Measurements from ENCODE around the gene APH1B. TPM values are rescaled to one million over a fixed set of nuclear protein-coding genes. Genes with fewer than 3 reads are reported as not detected.

APH1B gene
- total and polyA plus RNA-seq, 9 donors: 9.1 to 25.2 (median 20.0) TPM

DNA sequence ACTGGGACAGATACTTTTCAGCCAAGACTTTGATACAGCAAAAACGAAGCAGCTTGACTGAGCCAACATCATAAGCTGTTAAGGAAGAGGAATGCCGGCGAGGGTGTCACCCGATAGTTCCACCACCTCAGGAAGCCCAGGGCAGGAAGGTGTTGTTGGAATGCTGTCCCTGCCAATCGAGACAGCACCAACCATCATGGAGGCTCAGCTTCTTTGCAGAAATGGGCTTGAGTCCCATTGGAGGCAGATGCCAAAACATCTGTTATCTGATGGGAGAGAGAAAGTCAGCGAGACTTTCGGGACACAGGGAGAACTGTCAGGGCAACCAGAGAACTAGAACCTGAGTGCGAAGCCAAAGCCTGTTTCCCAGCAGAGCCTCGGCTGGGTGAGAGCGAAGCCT lies 53.5 kb downstream of the APH1B start:
- WGBS, 3 donors: 84 to 92% (median 90%) methylated on average over 10 of the region's 10 CpGs
- Histone ChIP-seq H3K9me3 (no peaks in the 10 kb centered on the region), H3K4me3 (no peak overlapping the region), H3K27me3 (no peaks in the 10 kb centered on the region), H3K36me3 (no peaks in the 10 kb centered on the region), H3K27ac (no peak overlapping the region), H3K4me1 (ENCODE audit: insufficient read depth) (no peaks in the 10 kb centered on the region)
- no peak for TF ChIP-seq EP300 (IDR thresholded peaks at IDR 0.05)
- TF ChIP-seq POLR2A (IDR thresholded peaks at IDR 0.05): no peak
- no peak for DNase-seq
- intact Hi-C loops (cut with DNase I): no loop called here

- H3K36me3 ChIP-seq: no peaks in the 10 kb centered on the region
- no peaks in the 10 kb centered on the region for H3K27me3 ChIP-seq
- H3K9me3 ChIP-seq: no peaks in the 10 kb centered on the region
- no peak for DNase-seq
- H3K4me1 ChIP-seq (ENCODE audit: insufficient read depth): no peaks in the 10 kb centered on the region
- TF ChIP-seq EP300 (IDR thresholded peaks at IDR 0.05) (no peak), POLR2A (IDR thresholded peaks at IDR 0.05) (no peak)
- TF ChIP-seq, protein P1, sequence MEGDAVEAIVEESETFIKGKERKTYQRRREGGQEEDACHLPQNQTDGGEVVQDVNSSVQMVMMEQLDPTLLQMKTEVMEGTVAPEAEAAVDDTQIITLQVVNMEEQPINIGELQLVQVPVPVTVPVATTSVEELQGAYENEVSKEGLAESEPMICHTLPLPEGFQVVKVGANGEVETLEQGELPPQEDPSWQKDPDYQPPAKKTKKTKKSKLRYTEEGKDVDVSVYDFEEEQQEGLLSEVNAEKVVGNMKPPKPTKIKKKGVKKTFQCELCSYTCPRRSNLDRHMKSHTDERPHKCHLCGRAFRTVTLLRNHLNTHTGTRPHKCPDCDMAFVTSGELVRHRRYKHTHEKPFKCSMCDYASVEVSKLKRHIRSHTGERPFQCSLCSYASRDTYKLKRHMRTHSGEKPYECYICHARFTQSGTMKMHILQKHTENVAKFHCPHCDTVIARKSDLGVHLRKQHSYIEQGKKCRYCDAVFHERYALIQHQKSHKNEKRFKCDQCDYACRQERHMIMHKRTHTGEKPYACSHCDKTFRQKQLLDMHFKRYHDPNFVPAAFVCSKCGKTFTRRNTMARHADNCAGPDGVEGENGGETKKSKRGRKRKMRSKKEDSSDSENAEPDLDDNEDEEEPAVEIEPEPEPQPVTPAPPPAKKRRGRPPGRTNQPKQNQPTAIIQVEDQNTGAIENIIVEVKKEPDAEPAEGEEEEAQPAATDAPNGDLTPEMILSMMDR (IDR thresholded peaks at IDR 0.05): no peak
- WGBS, 3 donors: 90 to 94% (median 90%) methylated on average over 12 of the region's 12 CpGs
- intact Hi-C loops (cut with DNase I): no loop called here
- H3K4me3 ChIP-seq: no peak overlapping the region
- H3K27ac ChIP-seq: no peak overlapping the region
These were observed 54.1 kb downstream of the APH1B start for GRCh38 chr15:63331456-63331855.

DNA sequence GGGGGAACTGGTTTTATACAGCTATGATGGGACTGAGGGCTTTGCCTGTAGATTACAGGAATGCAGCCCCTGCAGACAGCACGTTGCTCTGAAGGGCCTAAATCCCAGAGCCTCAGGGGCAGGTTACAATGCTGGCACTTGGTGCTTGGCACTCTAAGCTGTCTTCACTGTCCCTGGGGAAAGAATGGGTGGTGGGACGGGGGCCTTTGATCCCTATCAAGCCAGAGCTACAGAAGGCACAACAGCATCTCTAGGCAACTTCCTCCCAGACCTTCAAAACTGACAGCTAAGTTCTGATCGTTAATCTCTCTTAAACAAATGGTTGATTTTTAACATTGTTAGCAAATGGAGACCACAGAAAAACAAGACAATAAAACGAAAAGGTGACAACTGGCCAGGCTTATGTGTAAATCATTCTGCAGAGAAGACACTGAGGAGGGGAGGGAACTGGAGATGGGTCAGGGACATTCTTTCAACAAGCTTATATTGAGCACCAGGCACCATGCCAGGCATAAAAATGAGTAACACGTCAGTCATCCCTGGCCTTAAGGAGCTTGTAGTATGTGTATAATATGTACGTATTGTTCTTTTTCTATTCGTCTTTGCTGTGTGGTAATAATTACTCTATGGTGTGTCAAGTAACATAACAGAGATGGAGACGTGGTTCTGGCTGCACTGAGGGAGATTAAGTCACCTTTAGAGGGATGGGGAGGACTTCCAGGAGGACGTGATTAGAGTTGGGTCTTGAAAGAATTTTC lies 55.1 kb downstream of the APH1B start:
- intact Hi-C loops (cut with DNase I): no loop called here
- no peak for DNase-seq
- Histone ChIP-seq H3K36me3 (no peaks in the 10 kb centered on the region), H3K9me3 (no peaks in the 10 kb centered on the region), H3K27me3 (no peaks in the 10 kb centered on the region), H3K4me3 (no peak overlapping the region), H3K27ac (no peak overlapping the region), H3K4me1 (ENCODE audit: insufficient read depth) (no peaks in the 10 kb centered on the region)
- TF ChIP-seq, protein P1 (IDR thresholded peaks at IDR 0.05): no peak
- TF ChIP-seq EP300 (IDR thresholded peaks at IDR 0.05) (no peak), POLR2A (IDR thresholded peaks at IDR 0.05) (no peak)
- 61 to 68% (median 61%) methylated on average over 9 of the region's 9 CpGs for WGBS, 3 donors

GRCh38 chr15:63334821-63335220 lies 57.4 kb downstream of the APH1B start:
- no peak for DNase-seq
- Histone ChIP-seq H3K27ac (no peak overlapping the region), H3K36me3 (no peaks in the 10 kb centered on the region), H3K27me3 (no peaks in the 10 kb centered on the region), H3K4me1 (ENCODE audit: insufficient read depth) (no peaks in the 10 kb centered on the region), H3K4me3 (no peak overlapping the region), H3K9me3 (no peaks in the 10 kb centered on the region)
- 87 to 89% (median 89%) methylated on average over 2 of the region's 2 CpGs for WGBS, 3 donors
- no peak for TF ChIP-seq POLR2A (IDR thresholded peaks at IDR 0.05)
- TF ChIP-seq EP300 (IDR thresholded peaks at IDR 0.05): no peak
- TF ChIP-seq, protein P1 (IDR thresholded peaks at IDR 0.05): no peak
- intact Hi-C loops (cut with DNase I): no loop called here

GRCh38 chr15:63335543-63336240 lies 58.3 kb downstream of the APH1B start:
- Histone ChIP-seq H3K9me3 (no peaks in the 10 kb centered on the region), H3K27me3 (no peaks in the 10 kb centered on the region), H3K27ac (no peak overlapping the region), H3K36me3 (no peaks in the 10 kb centered on the region), H3K4me1 (ENCODE audit: insufficient read depth) (no peaks in the 10 kb centered on the region), H3K4me3 (no peak overlapping the region)
- TF ChIP-seq EP300 (IDR thresholded peaks at IDR 0.05) (no peak), POLR2A (IDR thresholded peaks at IDR 0.05) (no peak)
- TF ChIP-seq, protein P1 (IDR thresholded peaks at IDR 0.05): no peak
- WGBS, 3 donors: 88 to 92% (median 91%) methylated on average over 8 of the region's 8 CpGs
- intact Hi-C loops (cut with DNase I): no loop called here
- DNase-seq: no peak

Measured in ovary (tissue), 9 donors.